ENCODE measurements around the gene GATAD2B. TPM values are rescaled to one million over a fixed set of nuclear protein-coding genes. Genes with fewer than 3 reads are reported as not detected.

GATAD2B gene
- total and polyA plus RNA-seq, 2 donors (not counting 3 experiments of a cell fraction or from before 2014, with no cell fraction given), result 8.5 to 46.3 TPM

- dilution Hi-C loops (cut with MboI; ENCODE audit: extremely low pct_ligation_motif_present, low sequenced_read_pairs), result no loop called here
- Histone ChIP-seq H3K9me3 (replicated peaks; ENCODE audit: control insufficient read depth, insufficient read depth, low read length) (no peaks in the 10 kb centered on the region), H4K20me1 (replicated peaks; ENCODE audit: control insufficient read depth, extremely low read depth, insufficient read depth, low read length) (peaks cover 3% of the 10 kb centered on the region), H3K4me2 (ENCODE audit: insufficient read depth, low read length) (no peak overlapping the region), H3K36me3 (ENCODE audit: control insufficient read depth in 2 of 2, extremely low read depth in 1 of 2, insufficient read depth in 2 of 2, low read length in 2 of 2) (no peaks in the 10 kb centered on the region), H3K79me2 (ENCODE audit: control insufficient read depth, insufficient read depth, low read length) (peaks cover 34% of the 10 kb centered on the region), H3K4me1 (ENCODE audit: control insufficient read depth, extremely low read depth, insufficient read depth, low read length) (no peaks in the 10 kb centered on the region), H2AFZ (ENCODE audit: low read depth, low read length) (no peak overlapping the region), H3K27me3 (ENCODE audit: control insufficient read depth in 2 of 2, insufficient read depth in 2 of 2, low read length in 2 of 2) (no peaks in the 10 kb centered on the region), H3K9me1 (replicated peaks; ENCODE audit: control insufficient read depth, extremely low read depth, insufficient read depth, low read length) (no peaks in the 10 kb centered on the region), H3K9ac (replicated peaks; ENCODE audit: extremely low read depth, insufficient read depth, low read length) (no peak overlapping the region), H3K27ac (ENCODE audit: insufficient read depth, low read depth, low read length) (no peak overlapping the region), H3K4me3 (replicated peaks in 1 of 3; ENCODE audit: insufficient read depth in 1 of 3, low read depth in 1 of 3, low read length in 3 of 3) (no peak overlapping the region)
- ChIA-PET CTCF (interaction anchor here (0.9 kb wide), 1 partner anchor 16 kb away, joined by 6 read pairs; no protein-coding TSS in a partner anchor), POLR2A (no interaction called here)
- no TSS peak for BruUV-seq (replicated peaks)
- no peak for FAIRE-seq
- intact Hi-C loops (cut with micrococcal nuclease), result no loop called here
- DNase-seq (ENCODE audit: low read depth, low spot score), result no peak
- TF ChIP-seq POLR2A (IDR thresholded peaks at IDR 0.05; ENCODE audit: low read depth, low read length), result no peak
- TF ChIP-seq FOS (IDR thresholded peaks at IDR 0.05; ENCODE audit: borderline replicate concordance, insufficient read depth, low read length), result no peak
- no peak for TF ChIP-seq MYC (IDR thresholded peaks at IDR 0.05; ENCODE audit: low read depth, low read length)
- no peak for TF ChIP-seq GATA2 (IDR thresholded peaks at IDR 0.05; ENCODE audit: insufficient read depth, insufficient read length, low read depth, low read length)
- no peak for TF ChIP-seq EZH2 (IDR thresholded peaks at IDR 0.05; ENCODE audit: borderline replicate concordance, low read depth, low read length, severe bottlenecking)
- TF ChIP-seq JUN (IDR thresholded peaks at IDR 0.05; ENCODE audit: borderline replicate concordance, insufficient read depth, insufficient read length, low read depth), result no peak
- TF ChIP-seq POLR2AphosphoS5 (IDR thresholded peaks at IDR 0.05; ENCODE audit: insufficient read depth, low read depth, low read length), result no peak
- TF ChIP-seq MAX (IDR thresholded peaks at IDR 0.05; ENCODE audit: insufficient read depth, insufficient read length), result no peak
Observed at GRCh38 chr1:153860285-153860684, 62.5 kb downstream of the GATAD2B start.

DNA sequence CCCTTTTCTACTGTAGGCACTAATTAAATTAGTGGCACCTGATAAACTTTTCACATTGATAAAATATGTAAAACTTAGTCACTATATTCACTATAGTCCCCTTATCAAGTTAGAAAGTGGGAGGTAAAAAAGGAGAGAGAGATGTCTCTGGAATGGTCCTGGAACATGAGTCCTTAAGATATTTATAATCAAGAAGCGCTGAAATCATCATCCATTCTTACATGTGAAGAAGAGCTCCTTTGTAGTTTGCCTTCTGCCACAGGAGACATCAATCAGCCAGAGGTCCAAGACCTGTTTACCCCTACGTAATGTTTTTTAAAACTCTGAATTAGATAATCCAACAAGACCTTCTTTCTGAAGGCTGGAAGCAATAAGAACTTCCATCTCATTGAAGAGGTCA lies 65.3 kb downstream of the GATAD2B start:
- Histone ChIP-seq H3K4me1 (ENCODE audit: control insufficient read depth, extremely low read depth, insufficient read depth, low read length) (no peaks in the 10 kb centered on the region), H4K20me1 (replicated peaks; ENCODE audit: control insufficient read depth, extremely low read depth, insufficient read depth, low read length) (peaks cover 3% of the 10 kb centered on the region), H3K4me3 (replicated peaks in 1 of 3; ENCODE audit: insufficient read depth in 1 of 3, low read depth in 1 of 3, low read length in 3 of 3) (no peak overlapping the region), H3K27ac (ENCODE audit: insufficient read depth, low read depth, low read length) (no peak overlapping the region), H3K79me2 (ENCODE audit: control insufficient read depth, insufficient read depth, low read length) (peaks cover 22% of the 10 kb centered on the region), H3K27me3 (ENCODE audit: control insufficient read depth in 2 of 2, insufficient read depth in 2 of 2, low read length in 2 of 2) (no peaks in the 10 kb centered on the region), H3K9me3 (replicated peaks; ENCODE audit: control insufficient read depth, insufficient read depth, low read length) (no peaks in the 10 kb centered on the region), H2AFZ (ENCODE audit: low read depth, low read length) (no peak overlapping the region), H3K36me3 (ENCODE audit: control insufficient read depth in 2 of 2, extremely low read depth in 1 of 2, insufficient read depth in 2 of 2, low read length in 2 of 2) (peaks cover 0 to 3% of the 10 kb centered on the region in 2 experiments), H3K9ac (replicated peaks; ENCODE audit: extremely low read depth, insufficient read depth, low read length) (no peak overlapping the region), H3K4me2 (ENCODE audit: insufficient read depth, low read length) (no peak overlapping the region), H3K9me1 (replicated peaks; ENCODE audit: control insufficient read depth, extremely low read depth, insufficient read depth, low read length) (no peaks in the 10 kb centered on the region)
- no peak for DNase-seq (ENCODE audit: low read depth, low spot score)
- FAIRE-seq, result no peak
- dilution Hi-C loops (cut with MboI; ENCODE audit: extremely low pct_ligation_motif_present, low sequenced_read_pairs), result no loop called here
- ChIA-PET CTCF (no interaction called here), POLR2A (interaction anchor here (0.7 kb wide), 1 partner anchor 293 kb away, joined by 3 read pairs; no protein-coding TSS in a partner anchor)
- no TSS peak for BruUV-seq (replicated peaks)
- intact Hi-C loops (cut with micrococcal nuclease), result no loop called here
- TF ChIP-seq GATA2 (IDR thresholded peaks at IDR 0.05; ENCODE audit: insufficient read depth, insufficient read length, low read depth, low read length), result no peak
- TF ChIP-seq POLR2AphosphoS5 (IDR thresholded peaks at IDR 0.05; ENCODE audit: insufficient read depth, low read depth, low read length), result no peak
- TF ChIP-seq CTCF (IDR thresholded peaks at IDR 0.05; ENCODE audit: extremely low read depth in 1 of 2, insufficient read depth in 1 of 2, low read depth in 1 of 2, low read length in 2 of 2), result no peak
- TF ChIP-seq EZH2 (IDR thresholded peaks at IDR 0.05; ENCODE audit: borderline replicate concordance, low read depth, low read length, severe bottlenecking), result no peak
- no peak for TF ChIP-seq MAX (IDR thresholded peaks at IDR 0.05; ENCODE audit: insufficient read depth, insufficient read length)
- no peak for TF ChIP-seq POLR2A (IDR thresholded peaks at IDR 0.05; ENCODE audit: low read depth, low read length)
- no peak for TF ChIP-seq FOS (IDR thresholded peaks at IDR 0.05; ENCODE audit: borderline replicate concordance, insufficient read depth, low read length)
- no peak for TF ChIP-seq JUN (IDR thresholded peaks at IDR 0.05; ENCODE audit: borderline replicate concordance, insufficient read depth, insufficient read length, low read depth)
- no peak for TF ChIP-seq MYC (IDR thresholded peaks at IDR 0.05; ENCODE audit: low read depth, low read length)

Measured in endothelial cell of umbilical vein (primary cell).